GM23338 (cell line): ENCODE measurements around the gene TEPSIN. TPM values are rescaled to one million over a fixed set of nuclear protein-coding genes. Genes with fewer than 3 reads are reported as not detected.

Source experiments
- ATAC-seq: fragments of 200-7000 bp; cut with Tn5 transposase; 3 replicates; pipeline ENCODE4 v1.9.1; 2020
- DNase-seq: peaks from one replicate; pipeline ENCODE4 v3.0.0-alpha.2; 2015; ENCODE audit warnings: low spot score
- H2AFZ ChIP-seq: fragments of 200-600 bp; sonication (generic); 2 replicates; pipeline ENCODE4 v1.8.0; 2016; ENCODE audit warnings: antibody characterized with exemption, mild to moderate bottlenecking, moderate library complexity
- H3F3A ChIP-seq: fragments of 200-600 bp; sonication (generic); replicated peaks from 2 replicates; pipeline ENCODE4 v1.8.0; 2017; ENCODE audit warnings: antibody characterized with exemption, mixed run types, low read depth
- H3K27ac ChIP-seq: fragments of 200-600 bp; sonication (generic); 2 replicates; pipeline ENCODE4 v1.6.1; 2016; ENCODE audit warnings: low read depth
- H3K27me3 ChIP-seq: fragments of 200-600 bp; sonication (generic); 2 replicates; pipeline ENCODE4 v1.8.0; 2016; ENCODE audit warnings: mild to moderate bottlenecking, mixed run types, moderate library complexity; ENCODE audit not compliant: insufficient read depth
- H3K36me3 ChIP-seq: fragments of 200-600 bp; sonication (generic); 2 replicates; pipeline ENCODE4 v1.8.0; 2016; ENCODE audit warnings: mild to moderate bottlenecking; ENCODE audit not compliant: insufficient read depth
- H3K4me1 ChIP-seq: fragments of 200-600 bp; sonication (generic); 2 replicates; pipeline ENCODE4 v1.8.0; 2016; ENCODE audit warnings: mild to moderate bottlenecking, moderate library complexity; ENCODE audit not compliant: insufficient read depth
- H3K4me2 ChIP-seq: fragments of 200-600 bp; sonication (generic); 2 replicates; pipeline ENCODE4 v1.7.1; 2017; ENCODE audit warnings: mixed run types
- H3K4me3 ChIP-seq: fragments of 200-600 bp; sonication (generic); 2 replicates; pipeline ENCODE4 v1.6.1; 2016; ENCODE audit warnings: mixed run types
- H3K79me2 ChIP-seq: fragments of 200-600 bp; sonication (generic); replicated peaks from 2 replicates; pipeline ENCODE4 v1.8.0; 2017; ENCODE audit warnings: mild to moderate bottlenecking; ENCODE audit not compliant: insufficient read depth
- H3K9me2 ChIP-seq: fragments of 200-600 bp; sonication (generic); 2 replicates; pipeline ENCODE4 v1.8.0; 2017; ENCODE audit not compliant: insufficient read depth
- H4K20me1 ChIP-seq: fragments of 200-600 bp; sonication (generic); replicated peaks from 2 replicates; pipeline ENCODE4 v1.8.0; 2017; ENCODE audit warnings: mild to moderate bottlenecking; ENCODE audit not compliant: insufficient read depth
- H3K27ac Mint-ChIP-seq: 2 replicates; pipeline ENCODE4 v1.8.0; 2020; ENCODE audit warnings: inconsistent platforms, mild to moderate bottlenecking, moderate library complexity, mixed read lengths
- H3K27me3 Mint-ChIP-seq: 3 replicates; pipeline ENCODE4 v1.8.0; 2022; ENCODE audit warnings: low read depth, mild to moderate bottlenecking, moderate library complexity, mixed read lengths, inconsistent platforms; ENCODE audit not compliant: insufficient read depth, poor library complexity
- H3K36me3 Mint-ChIP-seq: 3 replicates; pipeline ENCODE4 v1.8.0; 2021; ENCODE audit warnings: low read depth, mild to moderate bottlenecking, inconsistent platforms, moderate library complexity, mixed read lengths
- H3K4me1 Mint-ChIP-seq: 3 replicates; pipeline ENCODE4 v1.8.0; 2020; ENCODE audit warnings: mild to moderate bottlenecking, inconsistent platforms, mixed read lengths
- H3K4me3 Mint-ChIP-seq: 3 replicates; pipeline ENCODE4 v1.8.0; 2021; ENCODE audit warnings: moderate library complexity, mild to moderate bottlenecking, inconsistent platforms, mixed read lengths
- H3K9me3 Mint-ChIP-seq: 3 replicates; pipeline ENCODE4 v1.8.0; 2020; ENCODE audit warnings: moderate library complexity, mild to moderate bottlenecking, inconsistent platforms, mixed read lengths
- CREB1 ChIP-seq: fragments of 250-450 bp; sonication (Bioruptor Pico); IDR thresholded peaks from 2 replicates; pipeline ENCODE4 v1.5.0; 2020; ENCODE audit warnings: low read depth, mild to moderate bottlenecking, moderate library complexity
- CTCF ChIP-seq, 2 experiments: fragments of 200-600 bp in 1 of 2; sonication (generic) in 1 of 2; conservative IDR thresholded peaks; 2 replicates each; pipeline versions ENCODE4 v1.5.1 to v1.6.1; 2016 to 2017; ENCODE audit warnings: antibody characterized with exemption in 2 of 2, low read depth in 2 of 2, mild to moderate bottlenecking in 2 of 2, moderate library complexity in 1 of 2
- ETS1 ChIP-seq: IDR thresholded peaks from 2 replicates; pipeline ENCODE4 v1.6.1; 2016; ENCODE audit warnings: antibody characterized with exemption
- EZH2 ChIP-seq: fragments of 200-600 bp; sonication (generic); IDR thresholded peaks from one replicate; pipeline ENCODE4 v1.8.0; 2017; ENCODE audit warnings: antibody characterized with exemption, mild to moderate bottlenecking, low read depth; ENCODE audit not compliant: unreplicated experiment
- EZH2phosphoT487 ChIP-seq: fragments of 200-600 bp; sonication (generic); IDR thresholded peaks from one replicate; pipeline ENCODE4 v1.8.1; 2018; ENCODE audit warnings: antibody characterized with exemption; ENCODE audit not compliant: unreplicated experiment
- JUNB ChIP-seq: IDR thresholded peaks from one replicate; pipeline ENCODE4 v1.6.1; 2016; ENCODE audit warnings: antibody characterized with exemption; ENCODE audit not compliant: unreplicated experiment
- NANOG ChIP-seq: IDR thresholded peaks from 2 replicates; pipeline ENCODE4 v1.6.1; 2016; ENCODE audit warnings: antibody characterized with exemption, borderline replicate concordance
- POLR2AphosphoS5 ChIP-seq: IDR thresholded peaks from 2 replicates; pipeline ENCODE4 v1.6.1; 2016; ENCODE audit warnings: antibody characterized with exemption, low read depth
- REST ChIP-seq: IDR thresholded peaks from one replicate; pipeline ENCODE4 v1.6.1; 2018; ENCODE audit warnings: antibody characterized with exemption; ENCODE audit not compliant: unreplicated experiment
- STAT1 ChIP-seq: IDR thresholded peaks from one replicate; pipeline ENCODE4 v1.6.1; 2016; ENCODE audit warnings: antibody characterized with exemption; ENCODE audit not compliant: unreplicated experiment
- ZNF114 ChIP-seq: fragments of 250-450 bp; sonication (Bioruptor Pico); IDR thresholded peaks from 2 replicates; pipeline ENCODE4 v1.5.0; 2020; ENCODE audit warnings: mild to moderate bottlenecking, moderate library complexity
- ZNF331 ChIP-seq: fragments of 250-450 bp; sonication (Bioruptor Pico); IDR thresholded peaks from 2 replicates; pipeline ENCODE4 v1.5.0; 2020; ENCODE audit warnings: low read depth, mild to moderate bottlenecking, moderate library complexity
- ZNF462 ChIP-seq: fragments of 250-450 bp; sonication (Bioruptor Pico); IDR thresholded peaks from 2 replicates; pipeline ENCODE4 v1.5.0; 2020; ENCODE audit warnings: mild to moderate bottlenecking, moderate library complexity
- polyA plus RNA-seq: library from polyadenylated mRNA; unstranded; fragments of >200 nt; fragmentation: Nextera tagmentation; extraction: Ambion mirVana; gene quantifications from 2 replicates; pipeline ENCODE4 v1.2.1, GENCODE V29; 2016
- total RNA-seq: library from RNA; depleted of rRNA; stranded (reverse); fragments of >200 nt; shearing (Covaris generic); gene quantifications from 2 replicates; pipeline ENCODE4 v1.2.3, GENCODE V29; 2014

The TEPSIN gene
- total and polyA plus RNA-seq, 2 experiments from 2014 or later, result 4.4 to 25.3 TPM

GRCh38 chr17:81223762-81224130 is 15.1 kb downstream of the TEPSIN start:
- Mint-ChIP-seq H3K27me3 (peaks cover 4% of the 10 kb centered on the region), H3K4me1 (peaks cover 15% of the 10 kb centered on the region), H3K4me3 (peak overlapping the region; percentile 79), H3K27ac (peak overlapping the region; percentile 89), H3K9me3 (no peaks in the 10 kb centered on the region; the same call in 2 of the 3 replicates), H3K36me3 (no peaks in the 10 kb centered on the region; the same call in 1 of the 3 replicates)
- peak; percentile 60 for DNase-seq
- peak; percentile 9 for ATAC-seq
- H2AFZ ChIP-seq, result peak overlapping the region; percentile 95
- H3K4me1 ChIP-seq, result peaks cover 14% of the 10 kb centered on the region
- peaks cover 15% of the 10 kb centered on the region; the same call in 1 of the 2 replicates for H3K79me2 ChIP-seq
- TF ChIP-seq EZH2phosphoT487, result no peak
- no peak for TF ChIP-seq STAT1
- TF ChIP-seq EZH2, result no peak
- TF ChIP-seq CTCF (conservative IDR thresholded peaks at IDR 0.05; ENCODE audit: low read depth in 2 of 2), result no peak
- no peak for TF ChIP-seq CREB1 (CRISPR knock-in tag)
- TF ChIP-seq ZNF114 (CRISPR knock-in tag), result no peak
- no peak for TF ChIP-seq ZNF462
- TF ChIP-seq ETS1, result no peak
- no peak for TF ChIP-seq ZNF331 (CRISPR knock-in tag)
- TF ChIP-seq NANOG, result no peak
- no peak for TF ChIP-seq JUNB
- no peak for TF ChIP-seq REST
- TF ChIP-seq POLR2AphosphoS5, result no peak
- no peaks in the 10 kb centered on the region; the same call in 1 of the 2 replicates for H4K20me1 ChIP-seq
- no peaks in the 10 kb centered on the region for H3F3A ChIP-seq
- H3K9me2 ChIP-seq, result no peaks in the 10 kb centered on the region
- H3K4me3 ChIP-seq, result peak overlapping the region; percentile 58
- 0 out of 2 replicates have a peak, but pooled peaks cover 3% of the 10 kb centered on the region for H3K27me3 ChIP-seq
- peak overlapping the region; percentile 85 for H3K4me2 ChIP-seq
- H3K36me3 ChIP-seq, result no peaks in the 10 kb centered on the region
- H3K27ac ChIP-seq, result peak overlapping the region; percentile 11; the same call in 1 of the 2 replicates
